Liver (tissue), 3 donors: ENCODE measurements around the gene FBP1.
A peak's percentile ranks its signal among the peaks of the same experiment; 100 is the strongest.

Experiments used
- EGR1 ChIP-seq, 2 donors: IDR thresholded peaks; 2 replicates each; pipeline ENCODE4 v1.6.1; 2016 to 2018; ENCODE audit warnings: antibody characterized with exemption in 2 of 2, low read depth in 2 of 2
- GABPA ChIP-seq, 2 donors: IDR thresholded peaks in 1 of 2; conservative IDR thresholded peaks in 1 of 2; 2 replicates each; pipeline ENCODE4 v1.6.1; 2016; ENCODE audit warnings: antibody characterized with exemption in 2 of 2, mild to moderate bottlenecking in 1 of 2, moderate library complexity in 1 of 2
- JUND ChIP-seq, 2 donors: IDR thresholded peaks; 2 replicates each; pipeline ENCODE4 v1.6.1; 2016; ENCODE audit warnings: antibody characterized with exemption in 2 of 2
- RAD21 ChIP-seq, 2 donors: IDR thresholded peaks; 2 replicates each; pipeline ENCODE4 v1.6.1; 2016; ENCODE audit warnings: antibody characterized with exemption in 2 of 2, mild to moderate bottlenecking in 2 of 2
- RXRA ChIP-seq, 2 donors: IDR thresholded peaks; 2 replicates each; pipeline ENCODE4 v1.6.1; 2017 to 2018; ENCODE audit warnings: antibody characterized with exemption in 2 of 2, mild to moderate bottlenecking in 1 of 2
- SP1 ChIP-seq: IDR thresholded peaks from 2 replicates; pipeline ENCODE4 v1.6.1; 2018; ENCODE audit warnings: antibody characterized with exemption, mild to moderate bottlenecking
- TAF1 ChIP-seq: conservative IDR thresholded peaks from 2 replicates; pipeline ENCODE4 v1.6.1; 2016; ENCODE audit warnings: antibody characterized with exemption, mild to moderate bottlenecking
- YY1 ChIP-seq: IDR thresholded peaks from 2 replicates; pipeline ENCODE4 v1.6.1; 2016; ENCODE audit warnings: antibody characterized with exemption, mild to moderate bottlenecking
- TF ChIP-seq, protein P1 (sequence below): fragments of 150-350 bp; IDR thresholded peaks from 2 replicates; pipeline ENCODE4 v1.5.1; 2017; ENCODE audit warnings: improper control_type of control experiment, low read depth, low read length; ENCODE audit not compliant: missing input control
- TF ChIP-seq, protein P2 (sequence below): IDR thresholded peaks from 2 replicates; pipeline ENCODE4 v1.6.1; 2016; ENCODE audit warnings: antibody characterized with exemption
- TF ChIP-seq, protein P3 (sequence below): IDR thresholded peaks from 2 replicates; pipeline ENCODE4 v1.6.1; 2016; ENCODE audit warnings: antibody characterized with exemption
- TF ChIP-seq, protein P4 (sequence below): IDR thresholded peaks from 2 replicates; pipeline ENCODE4 v1.6.1; 2016; ENCODE audit warnings: antibody characterized with exemption
- donor health status: healthy.
- donor health status: healthy.

DNA sequence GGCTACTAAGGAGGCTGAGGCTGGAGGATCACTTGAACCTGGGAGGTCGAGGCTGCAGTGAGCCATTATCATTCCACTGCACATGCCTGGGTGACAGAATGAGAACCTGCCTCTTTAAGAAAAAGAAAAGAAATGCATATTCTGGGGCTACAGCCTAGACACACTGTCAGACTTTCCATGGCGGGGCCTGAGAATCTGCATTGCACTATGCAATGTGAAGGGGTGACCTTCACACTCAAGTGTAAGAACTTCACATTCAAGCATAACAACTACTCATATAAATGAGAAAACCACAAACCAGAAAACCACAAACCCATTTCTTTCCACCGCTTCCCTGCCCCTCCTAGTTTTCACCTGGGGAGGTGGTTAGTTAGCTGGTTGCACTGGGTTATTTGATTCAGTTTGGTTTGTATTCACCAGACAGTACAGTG, 27.7 kb downstream of the FBP1 start:
- TF ChIP-seq, protein P1, sequence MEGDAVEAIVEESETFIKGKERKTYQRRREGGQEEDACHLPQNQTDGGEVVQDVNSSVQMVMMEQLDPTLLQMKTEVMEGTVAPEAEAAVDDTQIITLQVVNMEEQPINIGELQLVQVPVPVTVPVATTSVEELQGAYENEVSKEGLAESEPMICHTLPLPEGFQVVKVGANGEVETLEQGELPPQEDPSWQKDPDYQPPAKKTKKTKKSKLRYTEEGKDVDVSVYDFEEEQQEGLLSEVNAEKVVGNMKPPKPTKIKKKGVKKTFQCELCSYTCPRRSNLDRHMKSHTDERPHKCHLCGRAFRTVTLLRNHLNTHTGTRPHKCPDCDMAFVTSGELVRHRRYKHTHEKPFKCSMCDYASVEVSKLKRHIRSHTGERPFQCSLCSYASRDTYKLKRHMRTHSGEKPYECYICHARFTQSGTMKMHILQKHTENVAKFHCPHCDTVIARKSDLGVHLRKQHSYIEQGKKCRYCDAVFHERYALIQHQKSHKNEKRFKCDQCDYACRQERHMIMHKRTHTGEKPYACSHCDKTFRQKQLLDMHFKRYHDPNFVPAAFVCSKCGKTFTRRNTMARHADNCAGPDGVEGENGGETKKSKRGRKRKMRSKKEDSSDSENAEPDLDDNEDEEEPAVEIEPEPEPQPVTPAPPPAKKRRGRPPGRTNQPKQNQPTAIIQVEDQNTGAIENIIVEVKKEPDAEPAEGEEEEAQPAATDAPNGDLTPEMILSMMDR = no peak
- TF ChIP-seq, protein P2, sequence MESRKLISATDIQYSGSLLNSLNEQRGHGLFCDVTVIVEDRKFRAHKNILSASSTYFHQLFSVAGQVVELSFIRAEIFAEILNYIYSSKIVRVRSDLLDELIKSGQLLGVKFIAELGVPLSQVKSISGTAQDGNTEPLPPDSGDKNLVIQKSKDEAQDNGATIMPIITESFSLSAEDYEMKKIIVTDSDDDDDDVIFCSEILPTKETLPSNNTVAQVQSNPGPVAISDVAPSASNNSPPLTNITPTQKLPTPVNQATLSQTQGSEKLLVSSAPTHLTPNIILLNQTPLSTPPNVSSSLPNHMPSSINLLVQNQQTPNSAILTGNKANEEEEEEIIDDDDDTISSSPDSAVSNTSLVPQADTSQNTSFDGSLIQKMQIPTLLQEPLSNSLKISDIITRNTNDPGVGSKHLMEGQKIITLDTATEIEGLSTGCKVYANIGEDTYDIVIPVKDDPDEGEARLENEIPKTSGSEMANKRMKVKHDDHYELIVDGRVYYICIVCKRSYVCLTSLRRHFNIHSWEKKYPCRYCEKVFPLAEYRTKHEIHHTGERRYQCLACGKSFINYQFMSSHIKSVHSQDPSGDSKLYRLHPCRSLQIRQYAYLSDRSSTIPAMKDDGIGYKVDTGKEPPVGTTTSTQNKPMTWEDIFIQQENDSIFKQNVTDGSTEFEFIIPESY = no peak
- TF ChIP-seq SP1 = no peak
- no peak for TF ChIP-seq EGR1 (IDR thresholded peaks at IDR 0.05; ENCODE audit: low read depth in 2 of 2)
- no peak for TF ChIP-seq GABPA (IDR thresholded peaks at IDR 0.05 in 1 of 2, conservative IDR thresholded peaks at IDR 0.05 in 1 of 2)
- TF ChIP-seq JUND (IDR thresholded peaks at IDR 0.05) = peak in 1 of 2 donors; percentile 44
- TF ChIP-seq TAF1 = no peak
- TF ChIP-seq, protein P3, sequence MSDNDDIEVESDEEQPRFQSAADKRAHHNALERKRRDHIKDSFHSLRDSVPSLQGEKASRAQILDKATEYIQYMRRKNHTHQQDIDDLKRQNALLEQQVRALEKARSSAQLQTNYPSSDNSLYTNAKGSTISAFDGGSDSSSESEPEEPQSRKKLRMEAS = no peak
- TF ChIP-seq, protein P4, sequence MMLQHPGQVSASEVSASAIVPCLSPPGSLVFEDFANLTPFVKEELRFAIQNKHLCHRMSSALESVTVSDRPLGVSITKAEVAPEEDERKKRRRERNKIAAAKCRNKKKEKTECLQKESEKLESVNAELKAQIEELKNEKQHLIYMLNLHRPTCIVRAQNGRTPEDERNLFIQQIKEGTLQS = no peak
- TF ChIP-seq RAD21 (IDR thresholded peaks at IDR 0.05) = no peak
- TF ChIP-seq RXRA (IDR thresholded peaks at IDR 0.05) = no peak
- TF ChIP-seq YY1 = no peak
